A549 treated with DMSO at 1 μM for 4 hours (cell line): ENCODE measurements around the gene COL13A1. TPM values are rescaled to one million over a fixed set of nuclear protein-coding genes. Genes with fewer than 3 reads are reported as not detected.

ENCODE experiments used
- total RNA-seq: library from RNA; stranded (reverse); fragments of 200-300 nt; extraction: Qiagen RNA extraction; gene quantifications from 5 replicates; pipeline ENCODE4 v1.2.3, GENCODE V29; 2022; ENCODE audit warnings: low read depth

COL13A1 gene
- total RNA-seq, result 0.16 to 0.62 TPM (median 0.33 TPM) in 5 replicates

GRCh38 chr10:69801434-69802315 lies at the start of gene COL13A1:
Gene COL13A1, plus strand, starts transcription at chr10:69801906. Its CDS starts 518 bp downstream, at chr10:69802424.

Other genes with a start within 250 kb of the COL13A1 start
- not detected in 5 replicates for gene NEUROG3, start 228.5 kb upstream of the COL13A1 start, total RNA-seq
- gene FAM241B, start 171.7 kb upstream of the COL13A1 start, total RNA-seq, result 17.7 to 20.2 TPM (median 19.0 TPM) in 5 replicates